ENCODE results near the gene PRKCSH. TPM values are rescaled to one million over a fixed set of nuclear protein-coding genes. Genes with fewer than 3 reads are reported as not detected.
A peak's percentile ranks its signal among the peaks of the same experiment; 100 is the strongest.

PRKCSH gene
- total RNA-seq, 4 donors from 2014 or later: 142 to 198 (median 178) TPM

GRCh38 chr19:11496391-11497163 is 61.1 kb downstream of the PRKCSH start:
- intact Hi-C loops (cut with DNase I): loop anchor here (10.0 kb wide), 1 partner anchor 88 kb away; no protein-coding TSS in a partner anchor
- Histone ChIP-seq H3K36me3 (peaks cover 19 to 23% of the 10 kb centered on the region in 2 donors), H3K9me3 (no peaks in the 10 kb centered on the region), H3K4me3 (replicated peaks in 1 of 3) (no peak overlapping the region), H3K27me3 (no peaks in the 10 kb centered on the region), H3K4me1 (no peaks in the 10 kb centered on the region), H3K27ac (no peak overlapping the region)
- DNase-seq: peak; percentile 45 to 49
- 77 to 78% methylated on average over 17 of the region's 17 CpGs for WGBS, 2 donors
- peak in 3 of 6 experiments; percentile 27 to 52 (median 30) for TF ChIP-seq CTCF (IDR thresholded peaks at IDR 0.05)
- no peak for TF ChIP-seq POLR2A (IDR thresholded peaks at IDR 0.05)

- no peak for TF ChIP-seq POLR2A (IDR thresholded peaks at IDR 0.05)
- Histone ChIP-seq H3K9me3 (no peaks in the 10 kb centered on the region), H3K27ac (no peak overlapping the region), H3K4me1 (no peaks in the 10 kb centered on the region), H3K36me3 (peaks cover 16 to 18% of the 10 kb centered on the region in 2 donors), H3K27me3 (no peaks in the 10 kb centered on the region), H3K4me3 (replicated peaks in 1 of 3) (no peak overlapping the region)
- 87 to 89% methylated on average over 6 of the region's 6 CpGs for WGBS, 2 donors
- DNase-seq: no peak
- intact Hi-C loops (cut with DNase I): loop anchor here (10.0 kb wide), 1 partner anchor 86 kb away; no protein-coding TSS in a partner anchor
Observed at GRCh38 chr19:11499220-11499726, 63.8 kb downstream of the PRKCSH start.

- Histone ChIP-seq H3K9me3 (no peaks in the 10 kb centered on the region), H3K36me3 (peaks cover 9 to 11% of the 10 kb centered on the region in 2 donors), H3K4me3 (replicated peaks in 1 of 3) (no peak overlapping the region), H3K27me3 (no peaks in the 10 kb centered on the region), H3K27ac (no peak overlapping the region), H3K4me1 (peaks cover 0 to 4% of the 10 kb centered on the region in 2 donors)
- no peak for DNase-seq
- intact Hi-C loops (cut with DNase I): loop anchor here (10.0 kb wide), 1 partner anchor 85 kb away; no protein-coding TSS in a partner anchor
- TF ChIP-seq POLR2A (IDR thresholded peaks at IDR 0.05) (no peak), CTCF (IDR thresholded peaks at IDR 0.05) (no peak)
- 83 to 88% methylated on average over 7 of the region's 7 CpGs for WGBS, 2 donors
Observed at GRCh38 chr19:11499890-11500420, 64.5 kb downstream of the PRKCSH start.

Small RNA genes lying within 50 kb of the gene (microRNA-seq; reads per million reads assigned to microRNA genes)
- gene MIR7974: not detected

Small RNA genes lying within 50 kb of the gene (small RNA-seq; reads per million reads assigned to genes)
- gene MIR7974 (0.28 reads per million), gene RF00019 (not detected)

Other genes starting within 250 kb of the PRKCSH start
- 100 to 1,000 TPM; 177 to 241 (median 222) TPM for gene KANK2, start 238.1 kb upstream of the PRKCSH start, total RNA-seq
- 1 to 10 TPM in 1 of 4 donors, not detected in 3; 3.4 TPM for gene ANGPTL8, start 196.0 kb upstream of the PRKCSH start, total RNA-seq
- gene DOCK6, start 173.1 kb upstream of the PRKCSH start, total RNA-seq: 100 to 1,000 TPM in 1 of 4 donors, 10 to 100 TPM in 3; 41.4 to 156 (median 58.1) TPM
- gene TSPAN16, start 139.5 kb upstream of the PRKCSH start, total RNA-seq: under 1 TPM in 1 of 4 donors, not detected in 3; 0.54 TPM
- 10 to 100 TPM; 14.8 to 30.3 (median 20.6) TPM for gene RAB3D, start 96.0 kb upstream of the PRKCSH start, total RNA-seq
- gene TMEM205, start 89.4 kb upstream of the PRKCSH start, total RNA-seq: 1,000 to 10,000 TPM in 1 of 4 donors, 100 to 1,000 TPM in 3; 266 to 1,029 (median 650) TPM
- gene CCDC159, start 89.1 kb upstream of the PRKCSH start, total RNA-seq: 10 to 100 TPM; 27.0 to 36.9 (median 34.5) TPM
- gene PLPPR2, start 80.2 kb upstream of the PRKCSH start, total RNA-seq: 10 to 100 TPM in 1 of 4 donors, 1 to 10 TPM in 3; 6.0 to 18.4 (median 8.9) TPM
- 1 to 10 TPM; 2.3 to 4.3 (median 3.4) TPM for gene SWSAP1, start 61.0 kb upstream of the PRKCSH start, total RNA-seq
- gene EPOR, start 51.3 kb upstream of the PRKCSH start, total RNA-seq: 10 to 100 TPM; 16.8 to 48.0 (median 31.3) TPM
- 100 to 1,000 TPM in 2 of 4 donors, 10 to 100 TPM in 2; 63.4 to 136 (median 101) TPM for gene RGL3, start 16.3 kb upstream of the PRKCSH start, total RNA-seq
- 1 to 10 TPM in 3 of 4 donors, under 1 TPM in 1; 0.96 to 6.8 (median 3.8) TPM for gene ODAD3, start 514 bp upstream of the PRKCSH start, total RNA-seq
- not detected for gene ELAVL3, start 45.4 kb downstream of the PRKCSH start, total RNA-seq
- gene ZNF653, start 70.2 kb downstream of the PRKCSH start, total RNA-seq: 10 to 100 TPM; 13.6 to 41.7 (median 14.2) TPM
- 10 to 100 TPM; 36.5 to 77.5 (median 68.9) TPM for gene ECSIT, start 93.5 kb downstream of the PRKCSH start, total RNA-seq
- gene CNN1, start 103.2 kb downstream of the PRKCSH start, total RNA-seq: 10 to 100 TPM in 2 of 4 donors, 1 to 10 TPM in 2; 6.3 to 21.6 (median 8.7) TPM
- gene ELOF1, start 123.6 kb downstream of the PRKCSH start, total RNA-seq: 10 to 100 TPM; 18.7 to 57.0 (median 30.9) TPM
- 1 to 10 TPM; 4.9 to 8.4 (median 6.2) TPM for gene ACP5, start 142.0 kb downstream of the PRKCSH start, total RNA-seq
- gene ZNF627, start 161.8 kb downstream of the PRKCSH start, total RNA-seq: 10 to 100 TPM; 14.5 to 24.3 (median 21.7) TPM